Keratinocyte (primary cell): ENCODE results near the gene CKMT2. TPM values are rescaled to one million over a fixed set of nuclear protein-coding genes. Genes with fewer than 3 reads are reported as not detected.

Experiments
- DNase-seq: peaks from one replicate; pipeline ENCODE4 v3.0.0-alpha.2; 2011; ENCODE audit warnings: low read depth, missing footprints, low spot score
- FAIRE-seq: peaks from 2 replicates; lab custom pipeline; 2011; peaks lifted over from hg19 to GRCh38; lab: Jason Lieb, UNC
- H2AFZ ChIP-seq: 2 replicates; pipeline ENCODE4 v1.6.0; 2012; ENCODE audit warnings: low read length, control low read depth, inconsistent platforms; ENCODE audit not compliant: control insufficient read depth
- H3K27ac ChIP-seq: 2 replicates; pipeline ENCODE4 v1.5.1; 2011; ENCODE audit warnings: low read length; ENCODE audit not compliant: control insufficient read depth, insufficient read depth
- H3K27me3 ChIP-seq: 3 replicates; pipeline ENCODE4 v1.6.0; 2011; ENCODE audit warnings: low read length; ENCODE audit not compliant: control insufficient read depth, insufficient read depth; ENCODE audit errors: extremely low read depth
- H3K36me3 ChIP-seq, 2 experiments: 2 replicates in 1 of 2; 3 replicates in 1 of 2; pipeline ENCODE4 v1.5.1; 2011; ENCODE audit warnings: low read length in 2 of 2, mild to moderate bottlenecking in 1 of 2; ENCODE audit not compliant: control insufficient read depth in 2 of 2, insufficient read depth in 2 of 2; ENCODE audit errors: extremely low read depth in 1 of 2
- H3K4me1 ChIP-seq: 3 replicates; pipeline ENCODE4 v1.5.1; 2011; ENCODE audit warnings: low read length; ENCODE audit not compliant: control insufficient read depth, insufficient read depth; ENCODE audit errors: extremely low read depth
- H3K4me2 ChIP-seq: 3 replicates; pipeline ENCODE4 v1.6.0; 2011; ENCODE audit warnings: low read depth, low read length; ENCODE audit not compliant: control insufficient read depth, insufficient read depth; ENCODE audit errors: extremely low read depth
- H3K4me3 ChIP-seq, 3 experiments: fragments of 200-600 bp in 1 of 3; sonication (generic) in 1 of 3; 2 replicates in 2 of 3; 3 replicates in 1 of 3; pipeline ENCODE4 v1.5.1; 2011 to 2016; ENCODE audit warnings: low read length in 3 of 3, mild to moderate bottlenecking in 3 of 3, control low read depth in 2 of 3, inconsistent platforms in 1 of 3, low read depth in 1 of 3, mixed read lengths in 1 of 3, mixed run types in 1 of 3, moderate library complexity in 1 of 3; ENCODE audit not compliant: control insufficient read depth in 2 of 3, insufficient read depth in 2 of 3; ENCODE audit errors: extremely low read depth in 1 of 3
- H3K79me2 ChIP-seq: 2 replicates; pipeline ENCODE4 v1.6.0; 2012; ENCODE audit warnings: low read length; ENCODE audit not compliant: control insufficient read depth, insufficient read depth
- H3K9ac ChIP-seq: 3 replicates; pipeline ENCODE4 v1.6.0; 2011; ENCODE audit warnings: low read length; ENCODE audit not compliant: control insufficient read depth, insufficient read depth; ENCODE audit errors: extremely low read depth
- H3K9me1 ChIP-seq: 3 replicates; pipeline ENCODE4 v1.6.0; 2011; ENCODE audit warnings: low read length; ENCODE audit not compliant: control insufficient read depth, insufficient read depth; ENCODE audit errors: extremely low read depth
- H3K9me3 ChIP-seq: 2 replicates; pipeline ENCODE4 v1.5.1; 2012; ENCODE audit warnings: low read depth, low read length; ENCODE audit not compliant: control insufficient read depth
- H4K20me1 ChIP-seq: 3 replicates; pipeline ENCODE4 v1.6.0; 2011; ENCODE audit warnings: low read length; ENCODE audit not compliant: control insufficient read depth, insufficient read depth; ENCODE audit errors: extremely low read depth
- CTCF ChIP-seq, 3 experiments: IDR thresholded peaks in 1 of 3; conservative IDR thresholded peaks in 1 of 3; optimal IDR thresholded peaks in 1 of 3; 2 replicates in 2 of 3; 3 replicates in 1 of 3; pipeline versions ENCODE3 to v1.5.1; 2011; ENCODE audit warnings: low read length in 3 of 3, mild to moderate bottlenecking in 3 of 3, moderate library complexity in 2 of 3, control low read depth in 1 of 3, inconsistent platforms in 1 of 3; ENCODE audit not compliant: insufficient read depth in 2 of 3; ENCODE audit errors: extremely low read depth in 1 of 3
- EZH2 ChIP-seq: IDR thresholded peaks from one replicate; pipeline ENCODE4 v1.6.1; 2012; ENCODE audit warnings: inconsistent platforms, mild to moderate bottlenecking, low read length, moderate library complexity
- dilution Hi-C: fragments of 300-500 bp; cut with MboI; formaldehyde crosslinking; loops from one replicate; pipeline ENCODE4 v1.7.0; 2020; ENCODE audit warnings: low sequenced_read_pairs; ENCODE audit not compliant: extremely low pct_ligation_motif_present
- polyA plus RNA-seq, 5 experiments: library from polyadenylated mRNA; depleted of rRNA in 3 of 5; stranded (reverse) in 3 of 5; stranded (forward) in 1 of 5; unstranded in 1 of 5; fragments of >200 nt; gene quantifications; 1 replicate in 1 of 5; 2 replicates in 3 of 5; 3 replicates in 1 of 5; pipeline versions ENCODE4 v1.2.1 to v1.2.3, GENCODE V29; 2011 to 2012; ENCODE audit warnings: missing spikeins in 2 of 5, low read depth in 1 of 5, low replicate concordance in 1 of 5

Gene CKMT2
- polyA plus RNA-seq, 1 donor (not counting 4 experiments of a cell fraction or from before 2014, with no cell fraction given): not detected

GRCh38 chr5:81191726-81192372, 41.3 kb upstream of the CKMT2 start:
- no peak overlapping the region for H3K4me3 ChIP-seq
- no peaks in the 10 kb centered on the region for H4K20me1 ChIP-seq
- H3K4me2 ChIP-seq: no peak overlapping the region
- H3K27ac ChIP-seq: no peak overlapping the region
- no peak for FAIRE-seq
- H3K9me3 ChIP-seq: no peaks in the 10 kb centered on the region
- H3K79me2 ChIP-seq: no peaks in the 10 kb centered on the region
- DNase-seq: no peak
- peaks cover 5% of the 10 kb centered on the region for H3K27me3 ChIP-seq
- H3K9ac ChIP-seq: no peak overlapping the region
- no peak overlapping the region for H2AFZ ChIP-seq
- H3K9me1 ChIP-seq: no peaks in the 10 kb centered on the region
- dilution Hi-C loops: no loop called here
- TF ChIP-seq EZH2 (no peak), CTCF (optimal IDR thresholded peaks at IDR 0.05 in 1 of 3, IDR thresholded peaks at IDR 0.05 in 1 of 3, conservative IDR thresholded peaks at IDR 0.05 in 1 of 3; ENCODE audit: extremely low read depth in 1 of 3, insufficient read depth in 2 of 3, low read length in 3 of 3) (no peak)
- H3K36me3 ChIP-seq: no peaks in the 10 kb centered on the region
- no peaks in the 10 kb centered on the region for H3K4me1 ChIP-seq

- no peaks in the 10 kb centered on the region for H3K9me3 ChIP-seq
- no peaks in the 10 kb centered on the region for H3K4me1 ChIP-seq
- no peaks in the 10 kb centered on the region for H4K20me1 ChIP-seq
- dilution Hi-C loops: no loop called here
- no peak for DNase-seq
- H3K4me3 ChIP-seq: no peak overlapping the region
- TF ChIP-seq CTCF (optimal IDR thresholded peaks at IDR 0.05 in 1 of 3, IDR thresholded peaks at IDR 0.05 in 1 of 3, conservative IDR thresholded peaks at IDR 0.05 in 1 of 3; ENCODE audit: extremely low read depth in 1 of 3, insufficient read depth in 2 of 3, low read length in 3 of 3) (no peak), EZH2 (no peak)
- no peak overlapping the region for H3K27ac ChIP-seq
- no peaks in the 10 kb centered on the region for H3K79me2 ChIP-seq
- H3K9me1 ChIP-seq: no peaks in the 10 kb centered on the region
- no peak overlapping the region for H3K9ac ChIP-seq
- FAIRE-seq: no peak
- H3K27me3 ChIP-seq: peaks cover 5% of the 10 kb centered on the region
- no peak overlapping the region for H3K4me2 ChIP-seq
- H3K36me3 ChIP-seq: no peaks in the 10 kb centered on the region
- H2AFZ ChIP-seq: no peak overlapping the region
Measured at GRCh38 chr5:81192373-81192750, 40.8 kb upstream of the CKMT2 start.
